Brain microvascular endothelial cell (primary cell): ENCODE measurements around the gene SHPK.

Experiments used
- DNase-seq: peaks from one replicate; pipeline ENCODE4 v3.0.0-alpha.2; 2020
- H3K27ac ChIP-seq: fragments of 250-450 bp; sonication (Bioruptor Pico); 2 replicates; pipeline ENCODE4 v1.5.1; 2020; ENCODE audit warnings: mild to moderate bottlenecking, moderate library complexity
- H3K27me3 ChIP-seq: fragments of 250-450 bp; sonication (Bioruptor Pico); replicated peaks from 2 replicates; pipeline ENCODE4 v1.5.1; 2020; ENCODE audit warnings: mild to moderate bottlenecking
- H3K36me3 ChIP-seq: fragments of 250-450 bp; sonication (Bioruptor Pico); replicated peaks from 2 replicates; pipeline ENCODE4 v1.5.1; 2020; ENCODE audit warnings: mild to moderate bottlenecking
- H3K4me3 ChIP-seq: 2 replicates; pipeline ENCODE4 v1.5.1; 2011; ENCODE audit warnings: low read depth, mild to moderate bottlenecking, control low read depth, low read length, moderate library complexity
- in situ Hi-C: cut with HindIII; loops from 2 replicates; pipeline ENCODE4 v1.10.0; 2017; ENCODE audit warnings: low sequenced_read_pairs, low pct_ligation_motif_present
- TF ChIP-seq, protein P1 (sequence below): IDR thresholded peaks from 2 replicates; pipeline ENCODE4 v1.5.1; 2011; ENCODE audit warnings: low read depth, mild to moderate bottlenecking, moderate library complexity, low read length, control low read depth, inconsistent platforms; ENCODE audit errors: missing control alignments

The SHPK gene

DNA sequence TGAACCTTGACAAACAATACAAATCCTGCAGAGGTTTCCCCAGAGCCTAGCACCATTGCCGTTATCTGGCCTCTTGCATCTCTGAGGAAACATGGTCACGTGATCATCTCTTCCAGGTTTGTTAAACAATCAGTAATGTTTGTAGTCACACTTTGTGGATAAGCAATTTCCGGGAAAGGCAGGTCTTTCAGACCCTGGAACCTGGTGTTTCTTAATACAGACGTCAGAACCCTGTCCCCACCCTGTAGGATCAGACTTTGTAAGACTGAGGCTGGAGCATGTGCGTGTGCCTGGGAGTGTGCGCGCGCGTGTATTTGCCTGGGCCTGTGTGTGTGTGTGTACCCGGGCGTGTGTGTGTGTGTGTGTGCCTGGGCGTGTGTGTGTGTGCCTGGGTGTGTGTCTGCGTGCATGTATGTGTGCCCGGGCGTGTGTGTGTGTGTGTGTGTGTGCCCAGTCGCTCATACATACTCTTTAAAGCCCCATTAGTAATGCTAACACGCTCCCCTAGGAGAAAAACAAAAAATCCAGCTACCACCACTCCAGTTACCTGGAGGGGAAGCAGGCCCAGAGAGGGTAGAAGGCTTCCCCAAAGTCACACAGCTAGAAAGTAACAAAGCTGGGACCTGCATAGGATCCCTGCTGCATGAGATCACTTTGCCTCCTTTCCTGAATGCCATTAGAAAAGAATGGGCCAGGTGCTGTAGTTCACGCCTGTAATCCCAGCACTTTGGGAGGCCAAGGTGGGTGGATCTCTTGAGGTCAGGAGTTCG, 5.9 kb upstream of the SHPK start:
- H3K4me3 ChIP-seq = no peak overlapping the region
- peaks cover 7% of the 10 kb centered on the region for H3K36me3 ChIP-seq
- TF ChIP-seq, protein P1, sequence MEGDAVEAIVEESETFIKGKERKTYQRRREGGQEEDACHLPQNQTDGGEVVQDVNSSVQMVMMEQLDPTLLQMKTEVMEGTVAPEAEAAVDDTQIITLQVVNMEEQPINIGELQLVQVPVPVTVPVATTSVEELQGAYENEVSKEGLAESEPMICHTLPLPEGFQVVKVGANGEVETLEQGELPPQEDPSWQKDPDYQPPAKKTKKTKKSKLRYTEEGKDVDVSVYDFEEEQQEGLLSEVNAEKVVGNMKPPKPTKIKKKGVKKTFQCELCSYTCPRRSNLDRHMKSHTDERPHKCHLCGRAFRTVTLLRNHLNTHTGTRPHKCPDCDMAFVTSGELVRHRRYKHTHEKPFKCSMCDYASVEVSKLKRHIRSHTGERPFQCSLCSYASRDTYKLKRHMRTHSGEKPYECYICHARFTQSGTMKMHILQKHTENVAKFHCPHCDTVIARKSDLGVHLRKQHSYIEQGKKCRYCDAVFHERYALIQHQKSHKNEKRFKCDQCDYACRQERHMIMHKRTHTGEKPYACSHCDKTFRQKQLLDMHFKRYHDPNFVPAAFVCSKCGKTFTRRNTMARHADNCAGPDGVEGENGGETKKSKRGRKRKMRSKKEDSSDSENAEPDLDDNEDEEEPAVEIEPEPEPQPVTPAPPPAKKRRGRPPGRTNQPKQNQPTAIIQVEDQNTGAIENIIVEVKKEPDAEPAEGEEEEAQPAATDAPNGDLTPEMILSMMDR = no peak
- H3K27ac ChIP-seq = no peak overlapping the region
- no peaks in the 10 kb centered on the region for H3K27me3 ChIP-seq
- in situ Hi-C loops = no loop called here
- no peak for DNase-seq

DNA sequence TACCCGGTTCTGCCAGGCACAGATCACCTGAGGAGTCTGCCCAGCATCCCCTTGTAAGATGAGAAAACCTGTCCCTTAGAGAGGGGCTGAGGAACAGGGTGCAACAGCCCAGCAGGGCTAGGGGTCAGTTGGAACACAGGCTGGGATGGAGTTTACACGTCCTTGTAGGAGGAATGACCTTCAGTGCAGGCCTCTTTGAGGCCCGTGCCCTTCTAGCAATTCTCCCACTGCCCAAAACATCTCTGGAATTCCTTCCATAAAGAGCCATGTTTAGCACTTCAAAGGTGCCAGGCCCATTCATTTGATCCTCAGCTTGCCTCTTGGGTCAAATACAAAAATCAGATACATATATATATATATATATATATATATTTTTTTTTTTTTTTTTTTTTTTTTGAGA, 5.0 kb upstream of the SHPK start:
- no peak for DNase-seq
- Histone ChIP-seq H3K4me3 (no peak overlapping the region), H3K27me3 (no peaks in the 10 kb centered on the region), H3K27ac (no peak overlapping the region), H3K36me3 (peaks cover 7% of the 10 kb centered on the region)
- in situ Hi-C loops = no loop called here
- TF ChIP-seq, protein P1 = no peak

DNA sequence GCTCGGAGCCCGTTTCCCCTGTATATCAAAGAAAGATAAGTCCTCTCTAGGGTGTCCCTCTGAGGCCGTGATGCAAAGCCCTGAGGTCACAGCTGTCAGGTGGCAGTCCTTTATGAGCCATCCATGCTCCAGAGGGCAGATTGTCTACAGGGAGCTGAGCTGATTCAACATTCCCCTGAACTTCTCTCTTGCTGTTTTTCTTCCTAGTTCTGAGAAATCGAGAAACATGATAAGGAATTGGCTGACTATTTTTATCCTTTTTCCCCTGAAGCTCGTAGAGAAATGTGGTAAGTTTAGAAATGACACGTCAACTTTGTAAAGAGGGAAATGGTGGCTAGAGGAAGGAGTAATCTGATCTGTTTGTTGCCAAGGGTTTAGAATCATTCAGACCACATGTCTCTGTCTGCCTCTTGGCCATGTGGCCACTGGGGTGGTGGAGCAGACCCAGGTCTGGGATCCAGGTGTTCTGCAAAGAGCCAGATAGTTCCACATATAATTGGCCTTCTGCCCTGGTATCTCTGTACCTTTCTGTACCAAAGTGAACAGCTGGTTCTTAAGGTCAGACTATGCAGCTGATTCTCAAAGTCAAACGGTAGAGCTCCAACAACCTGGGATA, 4.0 kb upstream of the SHPK start:
- H3K36me3 ChIP-seq = peaks cover 4% of the 10 kb centered on the region
- in situ Hi-C loops = no loop called here
- TF ChIP-seq, protein P1 = no peak
- DNase-seq = peak; percentile 57
- no peaks in the 10 kb centered on the region for H3K27me3 ChIP-seq
- H3K27ac ChIP-seq = peak overlapping the region; percentile 79
- no peak overlapping the region for H3K4me3 ChIP-seq

DNA sequence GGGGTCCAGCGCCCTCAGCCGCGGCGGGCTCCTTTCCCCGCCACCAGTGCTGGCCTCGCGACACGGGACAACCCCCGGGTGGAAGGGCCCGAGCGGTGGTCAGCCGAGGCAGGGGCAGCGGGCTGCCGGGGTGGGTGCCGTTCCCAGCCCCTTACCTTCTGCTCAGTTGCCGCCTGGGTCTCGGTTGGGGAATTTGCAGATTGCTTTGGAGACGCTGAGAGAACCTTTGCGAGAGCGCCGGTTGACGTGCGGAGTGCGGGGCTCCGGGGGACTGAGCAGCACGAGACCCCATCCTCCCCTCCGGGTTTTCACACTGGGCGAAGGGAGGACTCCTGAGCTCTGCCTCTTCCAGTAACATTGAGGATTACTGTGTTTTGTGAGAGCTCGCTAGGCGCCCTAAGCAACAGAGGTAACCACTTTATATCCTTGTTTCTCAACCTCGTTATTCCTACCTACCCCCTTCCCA, 891 bp upstream of the SHPK start:
- TF ChIP-seq, protein P1 = no peak
- peak overlapping the region; percentile 86 for H3K4me3 ChIP-seq
- no peaks in the 10 kb centered on the region for H3K27me3 ChIP-seq
- no peak for DNase-seq
- H3K36me3 ChIP-seq = no peaks in the 10 kb centered on the region
- in situ Hi-C loops = no loop called here
- peak overlapping the region; percentile 98 for H3K27ac ChIP-seq

DNA sequence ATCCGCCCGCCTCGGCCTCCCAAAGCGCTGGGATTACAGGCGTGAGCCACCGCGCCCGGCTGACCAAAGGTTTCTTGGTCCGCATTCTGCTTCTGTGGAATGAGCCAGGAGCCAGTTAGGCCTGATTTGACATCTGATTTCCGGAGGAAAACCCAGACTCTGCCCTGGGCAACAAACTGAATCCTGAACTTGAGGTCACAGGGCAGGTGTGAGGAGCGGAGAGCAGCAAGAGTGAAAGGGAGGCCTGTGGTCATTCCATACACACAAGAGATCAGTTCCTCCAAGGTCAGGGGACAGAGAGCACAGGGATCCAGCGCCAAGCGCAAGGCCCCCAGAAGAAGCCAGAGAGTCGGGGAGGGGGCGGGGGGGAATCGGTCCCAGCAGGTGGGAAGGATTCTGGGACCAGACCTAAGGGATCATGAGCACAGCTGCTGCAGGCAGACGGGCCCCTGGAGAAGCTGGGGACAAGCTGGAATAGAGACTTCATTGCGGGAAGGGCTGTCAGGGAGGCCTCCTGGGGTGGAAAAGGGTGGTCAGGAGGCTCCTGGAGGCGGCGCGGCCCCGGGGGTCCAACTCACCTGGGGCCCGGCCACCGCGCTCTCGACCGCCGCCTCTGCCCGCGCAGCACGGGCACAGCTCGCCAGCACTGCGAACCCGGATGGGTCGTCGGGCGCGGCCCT, 436 bp downstream of the SHPK start:
- in situ Hi-C loops = no loop called here
- no peak for DNase-seq

More for the DNA sequence above, 436 bp downstream of the SHPK start:
- TF ChIP-seq, protein P1 = no peak
- H3K27ac ChIP-seq = no peak overlapping the region
- H3K27me3 ChIP-seq = no peaks in the 10 kb centered on the region
- H3K4me3 ChIP-seq = peak overlapping the region; percentile 86
- no peaks in the 10 kb centered on the region for H3K36me3 ChIP-seq
